PC-3 (cell line): ENCODE results near the gene WDR59. TPM values are rescaled to one million over a fixed set of nuclear protein-coding genes. Genes with fewer than 3 reads are reported as not detected.

ENCODE experiments used
- ATAC-seq: fragments of 200-7000 bp; cut with Tn5 transposase; 2 replicates; pipeline ENCODE4 v1.9.1; 2020; ENCODE audit warnings: mild to moderate bottlenecking, moderate library complexity
- BruUV-seq: library from RNA; stranded (reverse); fragments of 400-500 nt; replicated peaks from 2 replicates; lab custom pipeline; 2021; lab: Mats Ljungman, UMichigan
- CTCF ChIA-PET: fragments of 300-600 bp; sonication (Branson Sonifier 250); formaldehyde crosslinking; loops from one replicate; lab custom pipeline; 2022; ENCODE audit warnings: antibody characterized with exemption; lab: Charles Lee
- POLR2A ChIA-PET: fragments of 300-600 bp; sonication (Branson Sonifier 250); formaldehyde crosslinking; loops from one replicate; lab custom pipeline; 2022; ENCODE audit warnings: antibody characterized with exemption; ENCODE audit not compliant: unreplicated experiment; lab: Charles Lee
- DNase-seq: peaks from one replicate; pipeline ENCODE4 v3.0.0-alpha.2; 2015
- H2AFZ ChIP-seq: fragments of 300-600 bp; sonication (generic); 2 replicates; pipeline ENCODE4 v1.6.0; 2016; ENCODE audit warnings: antibody characterized with exemption, low read length
- H3F3A ChIP-seq: fragments of 300-600 bp; sonication (generic); one replicate; pipeline ENCODE4 v1.6.0; 2017; ENCODE audit warnings: antibody characterized with exemption, low read length, control low read depth, mild to moderate bottlenecking; ENCODE audit not compliant: unreplicated experiment
- H3K27ac ChIP-seq: fragments of 300-600 bp; sonication (generic); 2 replicates; pipeline ENCODE4 v1.5.1; 2016; ENCODE audit warnings: mild to moderate bottlenecking, low read length
- H3K27me3 ChIP-seq: fragments of 300-600 bp; sonication (generic); 2 replicates; pipeline ENCODE4 v1.6.1; 2016; ENCODE audit warnings: low read length, mixed read lengths
- H3K36me3 ChIP-seq: fragments of 300-600 bp; sonication (generic); 2 replicates; pipeline ENCODE4 v1.6.1; 2016; ENCODE audit warnings: low read depth, mixed run types, low read length, mixed read lengths
- H3K4me1 ChIP-seq: fragments of 300-600 bp; sonication (generic); 2 replicates; pipeline ENCODE4 v1.5.1; 2016; ENCODE audit warnings: low read length; ENCODE audit not compliant: insufficient read depth
- H3K4me2 ChIP-seq: fragments of 300-600 bp; sonication (generic); 2 replicates; pipeline ENCODE4 v1.6.0; 2016; ENCODE audit warnings: low read length
- H3K4me3 ChIP-seq: fragments of 300-600 bp; sonication (generic); 2 replicates; pipeline ENCODE4 v1.5.1; 2016; ENCODE audit warnings: mild to moderate bottlenecking, low read length, mixed read lengths
- H3K79me2 ChIP-seq: fragments of 300-600 bp; sonication (generic); 2 replicates; pipeline ENCODE4 v1.6.1; 2017; ENCODE audit warnings: low read length, mixed read lengths
- H3K9ac ChIP-seq: fragments of 300-600 bp; sonication (generic); 2 replicates; pipeline ENCODE4 v1.6.0; 2016; ENCODE audit warnings: mild to moderate bottlenecking, low read length
- H3K9me2 ChIP-seq: fragments of 300-600 bp; sonication (generic); replicated peaks from 2 replicates; pipeline ENCODE4 v1.6.1; 2016; ENCODE audit warnings: mixed run types, low read length, mixed read lengths
- H3K9me3 ChIP-seq: fragments of 300-600 bp; sonication (generic); 2 replicates; pipeline ENCODE4 v1.6.1; 2016; ENCODE audit warnings: low read length, mixed read lengths
- H4K20me1 ChIP-seq: fragments of 300-600 bp; sonication (generic); 2 replicates; pipeline ENCODE4 v1.6.1; 2016; ENCODE audit warnings: low read length, mixed read lengths
- EZH2 ChIP-seq: fragments of 300-600 bp; sonication (generic); IDR thresholded peaks from one replicate; pipeline ENCODE4 v1.6.1; 2017; ENCODE audit warnings: antibody characterized with exemption, mild to moderate bottlenecking, low read length; ENCODE audit not compliant: unreplicated experiment
- EZH2phosphoT487 ChIP-seq: fragments of 300-600 bp; sonication (generic); IDR thresholded peaks from 2 replicates; pipeline ENCODE4 v1.6.1; 2018; ENCODE audit warnings: mild to moderate bottlenecking, antibody characterized with exemption, low read length, borderline replicate concordance
- intact Hi-C: fragments of 100-400 bp; cut with micrococcal nuclease; formaldehyde crosslinking; loops from 2 replicates; pipeline ENCODE4 v1.9.0; 2023
- total RNA-seq: library from RNA; depleted of rRNA; stranded (reverse); fragments of >200 nt; gene quantifications from 2 replicates; pipeline ENCODE4 v1.2.3, GENCODE V29; 2014
- TF ChIP-seq, protein P1 (sequence below): fragments of 300-600 bp; sonication (generic); conservative IDR thresholded peaks from 2 replicates; pipeline ENCODE4 v1.5.1; 2017; ENCODE audit warnings: antibody characterized with exemption, low read depth, mild to moderate bottlenecking, low read length

The WDR59 gene
- total RNA-seq, 1 experiment from 2014 or later, result 11.8 TPM

- no peak overlapping the region for H3K4me3 ChIP-seq
- H3K9ac ChIP-seq, result no peak overlapping the region
- H3K4me1 ChIP-seq, result no peaks in the 10 kb centered on the region
- TF ChIP-seq EZH2 (no peak), EZH2phosphoT487 (no peak)
- TF ChIP-seq, protein P1, sequence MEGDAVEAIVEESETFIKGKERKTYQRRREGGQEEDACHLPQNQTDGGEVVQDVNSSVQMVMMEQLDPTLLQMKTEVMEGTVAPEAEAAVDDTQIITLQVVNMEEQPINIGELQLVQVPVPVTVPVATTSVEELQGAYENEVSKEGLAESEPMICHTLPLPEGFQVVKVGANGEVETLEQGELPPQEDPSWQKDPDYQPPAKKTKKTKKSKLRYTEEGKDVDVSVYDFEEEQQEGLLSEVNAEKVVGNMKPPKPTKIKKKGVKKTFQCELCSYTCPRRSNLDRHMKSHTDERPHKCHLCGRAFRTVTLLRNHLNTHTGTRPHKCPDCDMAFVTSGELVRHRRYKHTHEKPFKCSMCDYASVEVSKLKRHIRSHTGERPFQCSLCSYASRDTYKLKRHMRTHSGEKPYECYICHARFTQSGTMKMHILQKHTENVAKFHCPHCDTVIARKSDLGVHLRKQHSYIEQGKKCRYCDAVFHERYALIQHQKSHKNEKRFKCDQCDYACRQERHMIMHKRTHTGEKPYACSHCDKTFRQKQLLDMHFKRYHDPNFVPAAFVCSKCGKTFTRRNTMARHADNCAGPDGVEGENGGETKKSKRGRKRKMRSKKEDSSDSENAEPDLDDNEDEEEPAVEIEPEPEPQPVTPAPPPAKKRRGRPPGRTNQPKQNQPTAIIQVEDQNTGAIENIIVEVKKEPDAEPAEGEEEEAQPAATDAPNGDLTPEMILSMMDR, result no peak
- H3F3A ChIP-seq, result no peaks in the 10 kb centered on the region
- no peaks in the 10 kb centered on the region for H3K79me2 ChIP-seq
- intact Hi-C loops, result no loop called here
- no peak for ATAC-seq
- POLR2A ChIA-PET, result no interaction called here
- H3K4me2 ChIP-seq, result no peak overlapping the region
- peaks cover 7% of the 10 kb centered on the region for H3K36me3 ChIP-seq
- no peak for DNase-seq
- H4K20me1 ChIP-seq, result no peaks in the 10 kb centered on the region
- H3K27ac ChIP-seq, result no peak overlapping the region
- CTCF ChIA-PET, result no interaction called here
- H3K9me2 ChIP-seq, result no peaks in the 10 kb centered on the region
- BruUV-seq, result no TSS peak
- no peaks in the 10 kb centered on the region for H3K27me3 ChIP-seq
- H3K9me3 ChIP-seq, result no peaks in the 10 kb centered on the region
- H2AFZ ChIP-seq, result no peak overlapping the region
These were observed 80.8 kb downstream of the WDR59 start for GRCh38 chr16:74903901-74904678.

- no peaks in the 10 kb centered on the region for H3K4me1 ChIP-seq
- H4K20me1 ChIP-seq, result no peaks in the 10 kb centered on the region
- no peaks in the 10 kb centered on the region for H3K9me3 ChIP-seq
- H3K4me2 ChIP-seq, result no peak overlapping the region
- H2AFZ ChIP-seq, result no peak overlapping the region
- ChIA-PET CTCF (no interaction called here), POLR2A (no interaction called here)
- no peaks in the 10 kb centered on the region for H3F3A ChIP-seq
- H3K9ac ChIP-seq, result no peak overlapping the region
- peaks cover 7% of the 10 kb centered on the region for H3K36me3 ChIP-seq
- H3K4me3 ChIP-seq, result no peak overlapping the region
- ATAC-seq, result no peak
- no TSS peak for BruUV-seq
- no peak overlapping the region for H3K27ac ChIP-seq
- TF ChIP-seq EZH2 (no peak), EZH2phosphoT487 (no peak)
- TF ChIP-seq, protein P1, result no peak
- no peak for DNase-seq
- no peaks in the 10 kb centered on the region for H3K79me2 ChIP-seq
- H3K27me3 ChIP-seq, result no peaks in the 10 kb centered on the region
- no peaks in the 10 kb centered on the region for H3K9me2 ChIP-seq
- intact Hi-C loops, result no loop called here
These were observed 81.8 kb downstream of the WDR59 start for GRCh38 chr16:74903120-74903519.

GRCh38 chr16:74902161-74902560 is 82.8 kb downstream of the WDR59 start:
- Histone ChIP-seq H3K9me3 (no peaks in the 10 kb centered on the region), H3K4me3 (no peak overlapping the region), H2AFZ (no peak overlapping the region), H3F3A (no peaks in the 10 kb centered on the region), H3K79me2 (no peaks in the 10 kb centered on the region), H3K9ac (no peak overlapping the region), H3K4me2 (no peak overlapping the region), H3K27ac (no peak overlapping the region), H3K4me1 (peaks cover 3% of the 10 kb centered on the region; the same call in 1 of the 2 replicates), H3K36me3 (no peaks in the 10 kb centered on the region; the same call in 1 of the 2 replicates), H3K9me2 (no peaks in the 10 kb centered on the region), H4K20me1 (no peaks in the 10 kb centered on the region), H3K27me3 (no peaks in the 10 kb centered on the region)
- ChIA-PET POLR2A (no interaction called here), CTCF (no interaction called here)
- TF ChIP-seq EZH2phosphoT487 (no peak), EZH2 (no peak)
- TF ChIP-seq, protein P1, result no peak
- ATAC-seq (no peak), DNase-seq (no peak)
- intact Hi-C loops, result no loop called here
- BruUV-seq, result no TSS peak
